ENCODE measurements around the gene OR6S1.
"Not testable (repeated sequence)": the region's sequence is repeated elsewhere in the genome, so short reads cannot be mapped to it uniquely, and the experiment has no call there.

The OR6S1 gene

GRCh38 chr14:20656274-20656673 is 14.8 kb upstream of the OR6S1 start:
- no peak for TF ChIP-seq CTCF (IDR thresholded peaks at IDR 0.05; ENCODE audit: low read depth, low read length)
- no peak for DNase-seq (ENCODE audit: extremely low read depth, low read depth)

GRCh38 chr14:20655851-20656250 is 14.4 kb upstream of the OR6S1 start:
- no peak for TF ChIP-seq CTCF (IDR thresholded peaks at IDR 0.05; ENCODE audit: low read depth, low read length)
- DNase-seq (ENCODE audit: extremely low read depth, low read depth) = no peak

GRCh38 chr14:20652996-20653975 is 11.8 kb upstream of the OR6S1 start:
- no peak for TF ChIP-seq CTCF (IDR thresholded peaks at IDR 0.05; ENCODE audit: low read depth, low read length)
- DNase-seq (ENCODE audit: extremely low read depth, low read depth) = peak; percentile 56

GRCh38 chr14:20645481-20645880 is 4.0 kb upstream of the OR6S1 start:
- DNase-seq (ENCODE audit: extremely low read depth, low read depth) = no peak
- TF ChIP-seq CTCF (IDR thresholded peaks at IDR 0.05; ENCODE audit: low read depth, low read length) = no peak

GRCh38 chr14:20644520-20644919 is 3.0 kb upstream of the OR6S1 start:
- no peak for DNase-seq (ENCODE audit: extremely low read depth, low read depth)
- TF ChIP-seq CTCF (IDR thresholded peaks at IDR 0.05; ENCODE audit: low read depth, low read length) = no peak

- DNase-seq (ENCODE audit: extremely low read depth, low read depth) = not testable (repeated sequence)
Observed at GRCh38 chr14:20642755-20643154, 1.3 kb upstream of the OR6S1 start.

- DNase-seq (ENCODE audit: extremely low read depth, low read depth) = no peak
- TF ChIP-seq CTCF (IDR thresholded peaks at IDR 0.05; ENCODE audit: low read depth, low read length) = no peak
Observed at GRCh38 chr14:20642182-20642581, 691 bp upstream of the OR6S1 start.

All from AG09319 (cell line).